DOHH2 (cell line): Measurements from ENCODE around the gene RASAL1.

Experiments used
- EZH2phosphoT487 ChIP-seq: fragments of 200-600 bp; sonication (generic); IDR thresholded peaks from 2 replicates; pipeline ENCODE4 v1.6.1; 2017; ENCODE audit warnings: borderline replicate concordance, mild to moderate bottlenecking, antibody characterized with exemption, low read length, moderate library complexity, mixed read lengths
- TF ChIP-seq, protein P1 (sequence below): fragments of 200-600 bp; sonication (generic); IDR thresholded peaks from one replicate; pipeline ENCODE4 v1.5.1; 2014; ENCODE audit warnings: antibody characterized with exemption, mild to moderate bottlenecking, low read depth, low read length; ENCODE audit not compliant: poor library complexity, severe bottlenecking

DNA sequence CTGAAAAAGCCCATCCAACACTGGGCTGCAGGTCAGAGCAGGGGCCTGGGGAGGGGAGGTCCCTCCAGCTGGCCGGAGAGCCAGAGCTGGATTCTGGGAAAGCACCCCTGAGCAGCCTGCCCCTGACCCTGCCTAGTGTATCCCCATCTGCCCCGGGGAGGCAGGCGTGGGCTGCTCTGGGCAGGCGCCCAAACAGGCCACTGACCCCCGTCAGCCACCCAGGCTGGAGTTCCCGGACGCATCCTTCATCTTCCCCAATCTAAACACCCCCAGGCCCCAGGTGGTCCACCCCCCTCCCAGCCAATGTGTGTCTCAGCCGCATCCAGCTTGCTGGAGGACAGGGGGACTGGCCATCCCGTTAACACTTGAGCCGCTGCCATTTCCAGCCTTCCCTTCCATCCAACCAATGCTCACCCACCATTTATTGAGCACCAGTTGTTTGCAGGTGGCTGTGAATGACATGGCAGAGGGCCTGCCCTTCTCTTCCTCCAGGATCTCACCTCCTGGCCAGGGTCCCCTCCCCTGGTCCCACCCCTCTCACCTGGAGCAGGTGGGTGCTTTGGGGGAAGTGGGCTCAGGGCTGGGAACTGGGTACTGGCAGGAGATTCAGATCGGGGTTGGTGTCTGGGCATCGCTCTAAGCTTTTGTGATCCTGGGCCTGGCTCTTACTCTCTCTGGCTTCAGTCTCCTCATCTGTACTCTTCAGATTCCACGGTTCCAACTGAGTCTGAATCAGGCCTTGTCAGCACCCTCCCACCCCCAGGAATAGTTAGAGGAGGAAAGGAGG, 79.8 kb downstream of the RASAL1 start:
- TF ChIP-seq, protein P1, sequence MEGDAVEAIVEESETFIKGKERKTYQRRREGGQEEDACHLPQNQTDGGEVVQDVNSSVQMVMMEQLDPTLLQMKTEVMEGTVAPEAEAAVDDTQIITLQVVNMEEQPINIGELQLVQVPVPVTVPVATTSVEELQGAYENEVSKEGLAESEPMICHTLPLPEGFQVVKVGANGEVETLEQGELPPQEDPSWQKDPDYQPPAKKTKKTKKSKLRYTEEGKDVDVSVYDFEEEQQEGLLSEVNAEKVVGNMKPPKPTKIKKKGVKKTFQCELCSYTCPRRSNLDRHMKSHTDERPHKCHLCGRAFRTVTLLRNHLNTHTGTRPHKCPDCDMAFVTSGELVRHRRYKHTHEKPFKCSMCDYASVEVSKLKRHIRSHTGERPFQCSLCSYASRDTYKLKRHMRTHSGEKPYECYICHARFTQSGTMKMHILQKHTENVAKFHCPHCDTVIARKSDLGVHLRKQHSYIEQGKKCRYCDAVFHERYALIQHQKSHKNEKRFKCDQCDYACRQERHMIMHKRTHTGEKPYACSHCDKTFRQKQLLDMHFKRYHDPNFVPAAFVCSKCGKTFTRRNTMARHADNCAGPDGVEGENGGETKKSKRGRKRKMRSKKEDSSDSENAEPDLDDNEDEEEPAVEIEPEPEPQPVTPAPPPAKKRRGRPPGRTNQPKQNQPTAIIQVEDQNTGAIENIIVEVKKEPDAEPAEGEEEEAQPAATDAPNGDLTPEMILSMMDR: no peak
- TF ChIP-seq EZH2phosphoT487: no peak
